GM18868 (cell line): Measurements from ENCODE around the gene RAB7B.

Experiments used
- ATAC-seq: cut with Tn5 transposase; IDR thresholded peaks from one replicate; pipeline ENCODE4 v1.9.1; 2021; ENCODE audit warnings: mild to moderate bottlenecking, moderate library complexity; ENCODE audit not compliant: unreplicated experiment

RAB7B gene

DNA sequence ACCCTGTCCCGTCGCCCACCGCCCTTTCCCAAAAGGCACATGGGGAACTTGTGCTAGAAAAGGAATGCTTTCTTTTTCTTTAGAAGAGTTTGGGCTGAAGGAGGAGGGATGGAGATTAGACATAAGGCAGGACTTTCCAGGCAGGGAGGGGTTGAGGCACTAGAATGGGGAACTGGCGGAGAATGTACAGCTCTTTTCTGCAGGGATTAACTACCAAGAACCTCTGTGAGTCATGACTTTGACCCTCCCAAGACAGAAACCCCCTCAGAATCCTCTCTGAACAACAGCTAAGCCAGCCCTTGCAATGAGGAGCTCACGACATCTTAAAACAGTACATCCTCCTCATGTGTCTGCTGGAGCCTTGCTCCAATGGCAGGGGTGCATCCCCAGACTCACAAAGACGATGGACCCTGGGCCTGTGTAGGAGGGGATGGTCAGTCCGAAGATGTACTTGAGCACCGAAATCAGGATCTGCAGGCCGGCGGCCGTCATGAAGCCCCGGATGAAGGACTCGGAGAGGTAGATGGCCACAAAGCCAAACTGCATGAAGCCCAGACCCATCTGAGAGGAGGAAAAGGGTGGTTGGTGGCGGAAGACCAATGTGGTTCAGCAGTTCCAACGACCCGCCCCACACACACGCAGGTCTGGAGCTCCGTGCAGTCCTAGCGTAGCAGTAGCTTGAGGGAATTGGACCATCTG is 73.5 kb downstream of the RAB7B start:
- no peak for ATAC-seq

GRCh38 chr1:205928317-205928716 is 74.9 kb downstream of the RAB7B start:
- no peak for ATAC-seq

- ATAC-seq, result no peak
These were observed 75.5 kb downstream of the RAB7B start for GRCh38 chr1:205927676-205928075.

DNA sequence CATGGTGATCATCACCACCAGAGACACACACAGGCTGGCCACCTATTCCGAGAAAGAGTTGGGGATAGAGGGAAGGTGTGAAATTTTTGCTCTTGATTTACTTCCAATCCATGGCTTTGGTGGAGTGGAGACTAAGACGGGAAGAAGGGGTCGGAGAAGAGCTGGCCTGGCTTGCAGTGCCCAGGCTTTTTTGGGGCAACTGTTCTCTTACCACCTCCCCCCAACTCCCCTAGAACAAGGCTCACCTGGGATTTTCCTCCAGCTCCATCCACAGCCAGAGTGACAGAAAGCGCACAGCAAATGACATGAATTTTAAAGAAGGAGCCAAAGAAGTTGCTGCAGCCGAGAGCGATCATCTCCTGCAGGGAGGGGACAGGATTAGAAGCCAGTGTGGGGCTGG is 75.9 kb downstream of the RAB7B start:
- no peak for ATAC-seq
